IMR-90 (cell line): ENCODE measurements around the gene PRR14L. TPM values are rescaled to one million over a fixed set of nuclear protein-coding genes. Genes with fewer than 3 reads are reported as not detected.
A peak's percentile ranks its signal among the peaks of the same experiment; 100 is the strongest.

Source experiments
- ATAC-seq: fragments of 200-7000 bp; cut with Tn5 transposase; 2 replicates; pipeline ENCODE4 v1.9.1; 2020; ENCODE audit warnings: low read depth, mild to moderate bottlenecking, moderate library complexity
- BruUV-seq: library from RNA; stranded (reverse); fragments of 400-500 nt; replicated peaks from 2 replicates; lab custom pipeline; 2021; lab: Mats Ljungman, UMichigan
- CTCF ChIA-PET: fragments of 300-600 bp; formaldehyde crosslinking; extraction: SDS; loops from one replicate; lab custom pipeline; 2021; ENCODE audit warnings: antibody characterized with exemption; lab: Yijun Ruan, JAX
- POLR2A ChIA-PET: fragments of 300-600 bp; sonication (Branson Sonifier 250); formaldehyde crosslinking; loops from one replicate; lab custom pipeline; 2022; ENCODE audit warnings: antibody characterized with exemption; ENCODE audit not compliant: unreplicated experiment; lab: Charles Lee
- DNase-seq: peaks from one replicate; pipeline ENCODE4 v3.0.0; 2013
- H2AFZ ChIP-seq: replicated peaks from 2 replicates; pipeline ENCODE3; 2013; ENCODE audit warnings: low read length, mild to moderate bottlenecking; ENCODE audit not compliant: poor library complexity
- H2AK5ac ChIP-seq: 2 replicates; pipeline ENCODE4 v1.6.1; 2013; ENCODE audit warnings: low read depth, low read length, inconsistent platforms
- H2AK9ac ChIP-seq: replicated peaks from 2 replicates; pipeline ENCODE3; 2013; ENCODE audit warnings: mild to moderate bottlenecking, low read depth, low read length, moderate library complexity; ENCODE audit not compliant: poor library complexity
- H2BK120ac ChIP-seq: 2 replicates; pipeline ENCODE4 v1.6.1; 2013; ENCODE audit warnings: low read depth, low read length, inconsistent platforms
- H2BK15ac ChIP-seq: 3 replicates; pipeline ENCODE4 v1.6.1; 2013; ENCODE audit warnings: low read depth, low read length, inconsistent platforms
- H2BK20ac ChIP-seq: 2 replicates; pipeline ENCODE4 v1.6.1; 2013; ENCODE audit warnings: low read depth, mild to moderate bottlenecking, inconsistent platforms, low read length, moderate library complexity
- H2BK5ac ChIP-seq: 2 replicates; pipeline ENCODE4 v1.6.1; 2013; ENCODE audit warnings: mild to moderate bottlenecking, low read depth, low read length, inconsistent platforms; ENCODE audit not compliant: poor library complexity, severe bottlenecking
- H3K14ac ChIP-seq: replicated peaks from 2 replicates; pipeline ENCODE4 v1.6.1; 2013; ENCODE audit warnings: low read depth, low read length, inconsistent platforms
- H3K18ac ChIP-seq: 2 replicates; pipeline ENCODE4 v1.6.1; 2013; ENCODE audit warnings: low read depth, low read length, control low read depth
- H3K23ac ChIP-seq: 2 replicates; pipeline ENCODE4 v1.6.1; 2013; ENCODE audit warnings: low read depth, low read length, inconsistent platforms
- H3K27ac ChIP-seq: 2 replicates; pipeline ENCODE4 v1.5.1; 2013; ENCODE audit warnings: mild to moderate bottlenecking, control low read depth, low read length; ENCODE audit not compliant: insufficient read depth
- H3K27me3 ChIP-seq: 2 replicates; pipeline ENCODE4 v1.6.1; 2013; ENCODE audit warnings: low read length; ENCODE audit not compliant: control insufficient read depth, insufficient read depth
- H3K36me3 ChIP-seq: 2 replicates; pipeline ENCODE4 v1.6.1; 2013; ENCODE audit warnings: low read length, mixed read lengths; ENCODE audit not compliant: control insufficient read depth, insufficient read depth
- H3K4ac ChIP-seq: 2 replicates; pipeline ENCODE4 v1.6.1; 2013; ENCODE audit warnings: low read depth, low read length, inconsistent platforms
- H3K4me1 ChIP-seq: 2 replicates; pipeline ENCODE4 v1.6.1; 2013; ENCODE audit warnings: low read length, mixed read lengths; ENCODE audit not compliant: control insufficient read depth, insufficient read depth
- H3K4me2 ChIP-seq: 2 replicates; pipeline ENCODE4 v1.6.1; 2013; ENCODE audit warnings: low read depth, mild to moderate bottlenecking, control low read depth, low read length, moderate library complexity
- H3K4me3 ChIP-seq: 2 replicates; pipeline ENCODE4 v1.5.1; 2013; ENCODE audit warnings: low read depth, mild to moderate bottlenecking, control low read depth, low read length, moderate library complexity; ENCODE audit not compliant: insufficient read depth
- H3K56ac ChIP-seq: 2 replicates; pipeline ENCODE4 v1.6.1; 2013; ENCODE audit warnings: low read length, inconsistent platforms; ENCODE audit not compliant: insufficient read depth; ENCODE audit errors: extremely low read depth
- H3K79me1 ChIP-seq, 2 experiments: 2 replicates each; pipeline ENCODE4 v1.6.1; 2013; ENCODE audit warnings: low read length in 2 of 2, inconsistent platforms in 1 of 2, low read depth in 1 of 2
- H3K9ac ChIP-seq: 2 replicates; pipeline ENCODE4 v1.6.1; 2013; ENCODE audit warnings: low read depth, low read length, control low read depth
- H3K9me1 ChIP-seq: 2 replicates; pipeline ENCODE4 v1.6.1; 2013; ENCODE audit warnings: low read length, inconsistent platforms; ENCODE audit not compliant: insufficient read depth
- H3K9me3 ChIP-seq: 2 replicates; pipeline ENCODE4 v1.6.1; 2013; ENCODE audit warnings: low read length; ENCODE audit not compliant: control insufficient read depth, insufficient read depth
- H4K20me1 ChIP-seq: 2 replicates; pipeline ENCODE4 v1.6.1; 2013; ENCODE audit warnings: low read length, inconsistent platforms; ENCODE audit not compliant: insufficient read depth
- H4K5ac ChIP-seq: 2 replicates; pipeline ENCODE4 v1.6.1; 2013; ENCODE audit warnings: mild to moderate bottlenecking, low read depth, low read length, control low read depth
- H4K8ac ChIP-seq, 2 experiments: 2 replicates each; pipeline ENCODE4 v1.6.1; 2013; ENCODE audit warnings: low read depth in 2 of 2, low read length in 2 of 2, control low read depth in 1 of 2, inconsistent platforms in 1 of 2
- H4K91ac ChIP-seq: 2 replicates; pipeline ENCODE4 v1.6.1; 2013; ENCODE audit warnings: low read depth, low read length, inconsistent platforms; ENCODE audit not compliant: insufficient read depth
- CEBPB ChIP-seq: IDR thresholded peaks from 2 replicates; pipeline ENCODE4 v1.6.1; 2012; ENCODE audit warnings: low read depth, low read length, improper control_type of control experiment
- POLR2A ChIP-seq: IDR thresholded peaks from 2 replicates; pipeline ENCODE4 v1.6.1; 2012; ENCODE audit warnings: mild to moderate bottlenecking, low read depth, low read length
- RCOR1 ChIP-seq: IDR thresholded peaks from 2 replicates; pipeline ENCODE4 v1.6.1; 2012; ENCODE audit warnings: mild to moderate bottlenecking, low read length, improper control_type of control experiment; ENCODE audit not compliant: insufficient replicate concordance
- WGBS, 2 experiments: methylation state at CpG; one replicate each; pipeline versions ENCODE4 v1.1.5 to v1.1.7; 2013; ENCODE audit warnings: missing lambda C conversion rate in 2 of 2; ENCODE audit not compliant: insufficient read length in 1 of 2; ENCODE audit errors: extremely low coverage in 2 of 2; 5-methylcytosine and 5-hydroxymethylcytosine counted together
- dilution Hi-C: fragments of 300-500 bp; cut with HindIII; formaldehyde crosslinking; loops from one replicate; pipeline ENCODE4 v1.14.3; 2018; ENCODE audit warnings: low sequenced_read_pairs; ENCODE audit not compliant: unreplicated experiment
- in situ Hi-C: fragments of 300-500 bp; cut with MboI; formaldehyde crosslinking; loops from 3 replicates; pipeline ENCODE4 v1.14.3; 2019; ENCODE audit warnings: low sequenced_read_pairs, inconsistent platforms, mixed read lengths
- intact Hi-C: fragments of 100-400 bp; cut with micrococcal nuclease; formaldehyde crosslinking; loops from 2 replicates; pipeline ENCODE4 v1.10.0; 2022
- polyA plus RNA-seq, 3 experiments: library from polyadenylated mRNA; depleted of rRNA; stranded (reverse); fragments of >200 nt; gene quantifications; 2 replicates each; pipeline ENCODE4 v1.2.3, GENCODE V29; 2012; ENCODE audit warnings: low replicate concordance in 1 of 3
- total RNA-seq: library from RNA; depleted of rRNA; stranded (reverse); fragments of >200 nt; gene quantifications from 2 replicates; pipeline ENCODE4 v1.2.3, GENCODE V29; 2012

Gene PRR14L
- total and polyA plus RNA-seq, 2 of the 4 experiments (the other 2 are of a cell fraction): 9.0 to 19.7 TPM

- ChIA-PET POLR2A (no interaction called here), CTCF (no interaction called here)
- DNase-seq (peak; percentile 85), ATAC-seq (peak; percentile 79)
- Histone ChIP-seq H3K9me3 (no peaks in the 10 kb centered on the region), H4K8ac (0 out of 4 replicates have a peak overlapping the region, but pooled peaks of 1 of the 2 experiments have one; percentile 40), H4K5ac (no peak overlapping the region), H2BK5ac (peak overlapping the region; percentile 56), H3K27ac (no peak overlapping the region), H3K9me1 (0 out of 2 replicates have a peak, but pooled peaks cover 14% of the 10 kb centered on the region), H3K56ac (peak overlapping the region; percentile 43; the same call in 1 of the 2 replicates), H3K4ac (0 out of 2 replicates have a peak overlapping the region, but pooled peaks have one; percentile 18), H2AK9ac (no peak overlapping the region), H3K9ac (no peak overlapping the region), H2BK20ac (peak overlapping the region; percentile 86; the same call in 1 of the 2 replicates), H3K18ac (no peak overlapping the region; the same call in 1 of the 2 replicates), H2AFZ (no peak overlapping the region), H3K4me2 (peak overlapping the region; percentile 46; the same call in 1 of the 2 replicates), H3K79me1 (peaks cover 27 to 70% of the 10 kb centered on the region in 2 experiments), H2AK5ac (no peak overlapping the region), H2BK120ac (peak overlapping the region; percentile 5; the same call in 1 of the 2 replicates), H3K27me3 (no peaks in the 10 kb centered on the region), H3K14ac (no peak overlapping the region), H4K20me1 (peaks cover 18% of the 10 kb centered on the region), H2BK15ac (no peak overlapping the region), H3K4me1 (peaks cover 7% of the 10 kb centered on the region), H3K36me3 (peaks cover 9% of the 10 kb centered on the region), H3K4me3 (no peak overlapping the region), H3K23ac (peak overlapping the region; percentile 29; the same call in 1 of the 2 replicates), H4K91ac (no peak overlapping the region)
- peak; percentile 62 for TF ChIP-seq CEBPB
- TF ChIP-seq RCOR1: peak; percentile 28
- no peak for TF ChIP-seq POLR2A
- WGBS, 2 experiments: no CpG with 5 or more reads among the region's 1 CpG
- dilution Hi-C loops (no loop called here), in situ Hi-C loops (no loop called here), intact Hi-C loops (no loop called here)
- BruUV-seq: no TSS peak
Measured at GRCh38 chr22:31734512-31734911, 15.4 kb downstream of the PRR14L start.
